HG02678 (cell line): ENCODE results near the gene LRFN4.
A peak's percentile ranks its signal among the peaks of the same experiment; 100 is the strongest.

ENCODE experiments used
- ATAC-seq: cut with Tn5 transposase; IDR thresholded peaks from one replicate; pipeline ENCODE4 v1.9.1; 2021; ENCODE audit warnings: mild to moderate bottlenecking, moderate library complexity; ENCODE audit not compliant: unreplicated experiment

Gene LRFN4

DNA sequence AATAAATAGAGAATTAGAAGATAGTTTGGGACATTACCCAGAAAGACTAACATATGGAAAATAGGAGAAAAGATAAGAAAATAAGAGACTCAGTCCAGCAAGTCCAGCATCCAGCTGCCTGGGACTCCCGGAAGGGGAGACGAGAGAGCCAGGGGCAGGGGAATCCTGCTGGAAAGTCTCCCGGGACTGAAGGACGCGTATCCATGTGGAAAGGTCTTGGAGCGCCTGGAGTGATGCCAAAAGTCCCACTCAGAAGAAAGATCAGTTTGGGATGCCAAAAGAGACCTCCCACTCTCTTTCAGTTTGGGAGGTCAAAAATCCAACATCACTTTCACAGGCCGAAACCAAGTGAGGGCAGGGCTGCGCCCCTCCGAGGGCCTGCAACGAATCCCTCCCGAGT is 30.7 kb downstream of the LRFN4 start:
- no peak for ATAC-seq

GRCh38 chr11:66888282-66888681 is 31.4 kb downstream of the LRFN4 start:
- ATAC-seq, result no peak

DNA sequence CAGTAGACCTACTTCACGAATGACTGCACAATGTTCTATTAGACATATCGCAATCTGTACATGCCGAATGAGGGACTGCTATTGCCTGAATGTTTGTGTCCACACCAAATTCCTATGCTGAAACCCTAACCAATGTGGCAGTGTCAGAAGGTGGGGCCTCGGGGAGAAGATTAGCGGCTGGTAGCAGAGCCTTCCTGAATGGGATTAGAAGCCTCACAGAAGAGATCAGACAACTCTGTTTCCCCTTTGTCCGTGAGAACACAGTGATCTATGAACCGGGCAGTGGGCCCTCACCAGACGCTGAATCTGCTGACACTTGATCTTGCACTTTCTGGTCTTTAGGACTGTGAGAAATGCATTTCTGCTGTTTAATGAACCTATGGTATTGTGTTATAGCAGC is 33.1 kb downstream of the LRFN4 start:
- no peak for ATAC-seq

GRCh38 chr11:66891851-66892660 is 35.2 kb downstream of the LRFN4 start:
- peak; percentile 69 for ATAC-seq

- ATAC-seq, result no peak
Measured at GRCh38 chr11:66892911-66893310, 36.0 kb downstream of the LRFN4 start.

GRCh38 chr11:66894141-66894540 is 37.3 kb downstream of the LRFN4 start:
- ATAC-seq, result no peak

DNA sequence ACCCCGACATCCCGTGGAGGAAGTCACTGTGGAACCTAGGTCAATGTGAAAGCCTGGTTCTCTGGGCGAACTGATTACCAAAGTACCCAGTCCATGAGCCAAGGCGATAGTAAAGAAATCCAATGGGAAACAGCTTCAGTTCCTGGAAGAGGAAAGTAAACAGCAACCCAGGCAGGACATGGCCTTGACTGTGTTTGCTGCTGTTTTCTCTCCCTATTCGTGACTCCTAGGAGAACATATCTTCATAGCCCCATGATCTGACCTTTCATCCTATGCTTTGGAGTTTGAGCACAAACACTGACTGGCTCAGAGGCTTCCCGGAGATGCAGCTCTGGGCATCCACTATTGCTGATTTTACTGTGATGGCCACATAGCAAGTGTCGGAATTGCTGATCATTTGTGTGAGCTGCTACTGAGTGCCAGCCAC is 45.1 kb downstream of the LRFN4 start:
- no peak for ATAC-seq

- no peak for ATAC-seq
Measured at GRCh38 chr11:66902486-66903177, 45.8 kb downstream of the LRFN4 start.

GRCh38 chr11:66904055-66904454 is 47.2 kb downstream of the LRFN4 start:
- no peak for ATAC-seq

DNA sequence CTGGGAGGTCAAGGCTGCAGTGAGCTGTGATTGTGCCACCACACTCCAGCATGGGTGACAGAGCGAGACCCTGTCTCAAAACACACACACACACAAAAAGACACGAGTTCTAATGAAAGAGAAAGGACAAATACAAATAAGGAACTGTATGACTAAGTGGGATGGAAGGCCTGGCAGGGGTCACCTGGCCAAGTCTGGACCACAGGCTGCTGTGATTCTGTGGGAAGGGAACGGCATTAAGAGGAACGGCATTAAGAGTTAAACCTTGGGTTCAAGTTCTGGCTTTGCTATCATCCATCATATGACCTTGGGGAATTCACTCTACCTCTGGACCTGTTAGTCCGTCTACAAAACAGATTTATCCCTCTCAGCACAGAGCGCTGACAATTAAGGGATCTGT is 47.7 kb downstream of the LRFN4 start:
- ATAC-seq, result no peak

DNA sequence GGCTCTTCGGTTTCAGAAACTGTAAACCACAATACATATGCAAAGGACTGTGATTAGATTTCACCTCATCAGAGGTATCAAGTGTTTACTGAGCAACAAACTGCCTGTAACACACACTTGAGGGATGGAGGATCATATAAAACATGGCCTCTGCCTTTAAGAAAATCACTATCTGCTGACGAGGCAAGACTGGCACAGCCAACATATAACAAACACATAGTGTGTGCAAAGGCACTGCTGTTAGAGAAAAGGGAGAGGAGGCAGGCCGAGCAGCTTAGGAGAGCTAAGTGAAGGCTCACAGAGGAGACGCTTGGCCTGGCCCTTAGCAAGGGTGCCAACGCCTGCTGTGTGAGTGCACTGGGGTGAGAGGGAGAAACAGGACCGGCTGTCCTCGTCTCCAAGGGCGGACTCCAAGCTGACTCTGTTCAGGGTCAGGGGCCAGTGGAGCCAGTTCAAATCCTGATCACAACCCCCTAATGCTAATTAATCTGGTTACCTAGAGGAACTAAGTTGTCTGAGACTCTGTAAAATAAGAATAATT is 48.2 kb downstream of the LRFN4 start:
- no peak for ATAC-seq

- no peak for ATAC-seq
Measured at GRCh38 chr11:66905631-66906030, 48.8 kb downstream of the LRFN4 start.

DNA sequence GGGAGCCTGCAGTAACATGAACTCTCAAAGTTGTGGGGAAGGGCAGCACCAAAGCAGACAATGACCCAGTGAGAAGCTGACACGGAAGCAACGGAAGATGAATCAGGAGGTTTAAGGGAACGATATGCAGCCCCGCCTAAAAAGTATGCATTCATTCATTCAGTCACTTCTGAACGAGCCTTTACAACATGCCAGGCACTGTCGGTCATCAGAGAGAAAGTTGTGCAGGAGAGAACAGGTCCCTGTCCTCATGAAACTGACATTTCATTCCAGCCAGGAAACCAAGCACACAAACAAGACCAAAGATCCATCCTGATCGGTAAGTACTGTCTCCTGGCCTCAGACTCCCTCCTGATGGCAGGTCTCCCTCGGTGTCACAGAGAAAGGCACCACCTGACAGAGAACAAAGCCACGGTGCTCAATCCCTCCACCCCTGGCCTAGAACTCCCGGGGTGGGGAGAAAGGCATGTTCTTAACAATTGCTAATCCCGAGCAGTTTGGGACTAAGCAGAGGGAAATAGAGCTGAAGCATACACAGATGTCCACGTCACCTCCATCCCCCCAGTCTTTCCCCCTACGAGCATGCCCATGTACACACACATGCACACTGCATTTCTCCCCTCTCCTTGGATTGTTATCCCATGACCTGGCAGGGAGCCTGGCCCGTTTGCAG is 49.3 kb downstream of the LRFN4 start:
- ATAC-seq, result no peak

- no peak for ATAC-seq
Measured at GRCh38 chr11:66907751-66908630, 51.1 kb downstream of the LRFN4 start.

- no peak for ATAC-seq
Measured at GRCh38 chr11:66909181-66909580, 52.3 kb downstream of the LRFN4 start.

DNA sequence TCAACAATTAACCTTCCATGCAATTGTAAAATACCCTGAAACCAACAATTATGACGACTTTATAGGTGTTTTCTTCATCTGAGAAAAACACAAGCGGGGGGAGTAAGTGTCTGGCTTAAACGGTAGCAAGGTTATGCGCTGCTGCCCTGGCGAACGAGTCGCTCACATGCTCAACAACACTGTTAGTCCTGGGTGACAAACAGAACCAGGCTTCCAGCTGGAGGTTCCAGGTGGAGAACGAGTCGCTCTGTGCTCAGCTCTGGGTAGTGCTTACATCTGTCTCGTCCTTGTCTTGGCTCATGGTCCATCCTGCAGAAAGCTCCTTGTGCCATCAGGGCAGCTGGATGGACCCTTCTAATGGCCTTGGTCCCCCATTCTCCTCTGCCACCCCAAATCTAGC is 53.2 kb downstream of the LRFN4 start:
- no peak for ATAC-seq
